ENCODE measurements around the gene ANKIB1.

- no peak for TF ChIP-seq CTCF (IDR thresholded peaks at IDR 0.05; ENCODE audit: poor library complexity)
- no peak for TF ChIP-seq EZH2phosphoT487 (IDR thresholded peaks at IDR 0.05; ENCODE audit: low read depth, severe bottlenecking, unreplicated experiment)
- TF ChIP-seq EZH2 (IDR thresholded peaks at IDR 0.05; ENCODE audit: borderline replicate concordance), result no peak
Observed at GRCh38 chr7:92293896-92294590, 48.3 kb downstream of the ANKIB1 start.

All from hepatocyte (in vitro differentiated cells).